ENCODE data around the gene STXBP1. TPM values are rescaled to one million over a fixed set of nuclear protein-coding genes. Genes with fewer than 3 reads are reported as not detected.
A peak's percentile ranks its signal among the peaks of the same experiment; 100 is the strongest.

The STXBP1 gene
- total and polyA plus RNA-seq, 2 of the 13 experiments (the other 11 are each of a cell fraction or from before 2014, with no cell fraction given), result 2.9 TPM

DNA sequence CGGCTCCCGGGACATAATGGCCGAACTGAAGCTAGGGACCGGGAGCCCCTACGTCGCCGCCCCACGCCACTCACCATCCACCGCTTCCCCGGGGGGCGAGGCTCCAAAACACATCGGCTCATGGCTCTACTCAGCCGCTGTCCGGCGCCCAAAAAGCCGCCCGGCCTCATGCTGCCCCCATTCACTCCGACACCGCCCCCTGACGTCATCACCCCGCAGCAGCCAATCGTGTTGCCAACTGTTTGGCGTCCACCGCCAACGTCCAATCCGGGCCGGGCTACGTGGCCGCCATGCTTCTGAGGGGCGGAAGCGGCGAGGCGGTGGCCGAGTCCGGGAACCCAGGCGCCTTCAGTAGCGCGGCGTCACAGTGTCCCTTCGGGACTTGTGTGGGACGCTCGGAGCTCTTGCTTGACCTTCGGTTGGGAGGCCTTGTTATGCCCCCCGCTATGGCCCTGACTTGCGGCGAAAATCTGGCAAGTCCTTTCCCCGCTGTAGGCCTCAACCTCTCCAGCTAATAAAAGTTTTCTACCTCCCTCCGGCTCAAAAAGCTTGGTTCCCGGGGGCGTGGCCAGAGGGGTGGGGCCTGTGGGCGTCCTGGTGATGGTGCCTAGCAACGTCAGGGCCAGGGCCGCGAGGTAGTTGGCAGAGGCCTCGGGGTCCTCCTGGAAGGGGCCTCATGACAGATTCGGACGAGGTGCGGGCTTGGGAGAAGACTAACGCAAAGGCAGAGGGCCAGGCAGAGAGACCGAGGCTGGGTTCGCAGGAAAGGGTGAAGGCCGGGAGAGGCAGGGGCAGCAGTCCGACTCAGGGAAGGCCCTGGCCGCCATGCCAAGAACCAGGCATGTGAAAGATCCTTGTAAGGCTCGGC lies 103.6 kb downstream of the STXBP1 start, which contains the start of the genes PTRH1 and TTC16 (continued):
- TF ChIP-seq ZNF629 (CRISPR knock-in tag; conservative IDR thresholded peaks at IDR 0.05) (no peak), SP140L (CRISPR knock-in tag; IDR thresholded peaks at IDR 0.05; ENCODE audit: borderline replicate concordance) (no peak), PHF8 (CRISPR knock-in tag; IDR thresholded peaks at IDR 0.05) (peak; percentile 49; the same call in 1 of the 2 replicates), HDAC2 (CRISPR knock-in tag; IDR thresholded peaks at IDR 0.05) (peak; percentile 59), ASH2L (IDR thresholded peaks at IDR 0.05; ENCODE audit: insufficient read length, low read depth, low read length) (no peak), ZBTB3 (CRISPR knock-in tag; IDR thresholded peaks at IDR 0.05; ENCODE audit: borderline replicate concordance, low read depth) (no peak), NCOA5 (CRISPR knock-in tag; IDR thresholded peaks at IDR 0.05) (no peak), SKI (IDR thresholded peaks at IDR 0.05; ENCODE audit: partially characterized antibody) (no peak), ZNF850 (CRISPR knock-in tag; conservative IDR thresholded peaks at IDR 0.05) (no peak), HOXA7 (CRISPR knock-in tag; IDR thresholded peaks at IDR 0.05) (no peak), ATF1 (CRISPR knock-in tag; IDR thresholded peaks at IDR 0.05) (peak; percentile 96), ZNF234 (CRISPR knock-in tag; conservative IDR thresholded peaks at IDR 0.05) (no peak), FOSL2 (CRISPR knock-in tag; IDR thresholded peaks at IDR 0.05) (peak; percentile 43; the same call in 1 of the 2 replicates), GLI4 (CRISPR knock-in tag; IDR thresholded peaks at IDR 0.05; ENCODE audit: borderline replicate concordance) (peak; percentile 46; the same call in 1 of the 2 replicates), ZBTB38 (CRISPR knock-in tag; IDR thresholded peaks at IDR 0.05) (0 out of 2 replicates have a peak, but pooled peaks have one; percentile 36), HIVEP1 (CRISPR knock-in tag; IDR thresholded peaks at IDR 0.05) (no peak), ZNF788 (CRISPR knock-in tag; IDR thresholded peaks at IDR 0.05; ENCODE audit: borderline replicate concordance) (peak; percentile 63; the same call in 1 of the 2 replicates), ZNF790 (CRISPR knock-in tag; IDR thresholded peaks at IDR 0.05; ENCODE audit: borderline replicate concordance) (no peak), ZZZ3 (CRISPR knock-in tag; IDR thresholded peaks at IDR 0.05; ENCODE audit: borderline replicate concordance) (no peak), ZNF615 (CRISPR knock-in tag; IDR thresholded peaks at IDR 0.05; ENCODE audit: borderline replicate concordance) (no peak), ATF7 (IDR thresholded peaks at IDR 0.05) (peak; percentile 98), ATF7 (CRISPR knock-in tag; IDR thresholded peaks at IDR 0.05) (peak; percentile 85; the same call in 1 of the 2 replicates)
- TF ChIP-seq, protein P1, sequence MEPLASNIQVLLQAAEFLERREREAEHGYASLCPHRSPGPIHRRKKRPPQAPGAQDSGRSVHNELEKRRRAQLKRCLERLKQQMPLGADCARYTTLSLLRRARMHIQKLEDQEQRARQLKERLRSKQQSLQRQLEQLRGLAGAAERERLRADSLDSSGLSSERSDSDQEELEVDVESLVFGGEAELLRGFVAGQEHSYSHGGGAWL (CRISPR knock-in tag; IDR thresholded peaks at IDR 0.05), result no peak
- TF ChIP-seq, protein P2, sequence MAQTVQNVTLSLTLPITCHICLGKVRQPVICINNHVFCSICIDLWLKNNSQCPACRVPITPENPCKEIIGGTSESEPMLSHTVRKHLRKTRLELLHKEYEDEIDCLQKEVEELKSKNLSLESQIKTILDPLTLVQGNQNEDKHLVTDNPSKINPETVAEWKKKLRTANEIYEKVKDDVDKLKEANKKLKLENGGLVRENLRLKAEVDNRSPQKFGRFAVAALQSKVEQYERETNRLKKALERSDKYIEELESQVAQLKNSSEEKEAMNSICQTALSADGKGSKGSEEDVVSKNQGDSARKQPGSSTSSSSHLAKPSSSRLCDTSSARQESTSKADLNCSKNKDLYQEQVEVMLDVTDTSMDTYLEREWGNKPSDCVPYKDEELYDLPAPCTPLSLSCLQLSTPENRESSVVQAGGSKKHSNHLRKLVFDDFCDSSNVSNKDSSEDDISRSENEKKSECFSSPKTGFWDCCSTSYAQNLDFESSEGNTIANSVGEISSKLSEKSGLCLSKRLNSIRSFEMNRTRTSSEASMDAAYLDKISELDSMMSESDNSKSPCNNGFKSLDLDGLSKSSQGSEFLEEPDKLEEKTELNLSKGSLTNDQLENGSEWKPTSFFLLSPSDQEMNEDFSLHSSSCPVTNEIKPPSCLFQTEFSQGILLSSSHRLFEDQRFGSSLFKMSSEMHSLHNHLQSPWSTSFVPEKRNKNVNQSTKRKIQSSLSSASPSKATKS (CRISPR knock-in tag; IDR thresholded peaks at IDR 0.05), result no peak
- TF ChIP-seq, protein P3, sequence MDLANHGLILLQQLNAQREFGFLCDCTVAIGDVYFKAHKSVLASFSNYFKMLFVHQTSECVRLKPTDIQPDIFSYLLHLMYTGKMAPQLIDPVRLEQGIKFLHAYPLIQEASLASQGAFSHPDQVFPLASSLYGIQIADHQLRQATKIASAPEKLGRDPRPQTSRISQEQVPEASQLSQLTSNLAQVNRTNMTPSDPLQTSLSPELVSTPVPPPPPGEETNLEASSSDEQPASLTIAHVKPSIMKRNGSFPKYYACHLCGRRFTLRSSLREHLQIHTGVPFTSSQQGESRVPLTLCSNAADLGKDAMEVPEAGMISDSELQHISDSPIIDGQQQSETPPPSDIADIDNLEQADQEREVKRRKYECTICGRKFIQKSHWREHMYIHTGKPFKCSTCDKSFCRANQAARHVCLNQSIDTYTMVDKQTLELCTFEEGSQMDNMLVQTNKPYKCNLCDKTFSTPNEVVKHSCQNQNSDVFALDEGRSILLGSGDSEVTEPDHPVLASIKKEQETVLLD (CRISPR knock-in tag; IDR thresholded peaks at IDR 0.05; ENCODE audit: low read depth), result no peak
- TF ChIP-seq, protein P4, sequence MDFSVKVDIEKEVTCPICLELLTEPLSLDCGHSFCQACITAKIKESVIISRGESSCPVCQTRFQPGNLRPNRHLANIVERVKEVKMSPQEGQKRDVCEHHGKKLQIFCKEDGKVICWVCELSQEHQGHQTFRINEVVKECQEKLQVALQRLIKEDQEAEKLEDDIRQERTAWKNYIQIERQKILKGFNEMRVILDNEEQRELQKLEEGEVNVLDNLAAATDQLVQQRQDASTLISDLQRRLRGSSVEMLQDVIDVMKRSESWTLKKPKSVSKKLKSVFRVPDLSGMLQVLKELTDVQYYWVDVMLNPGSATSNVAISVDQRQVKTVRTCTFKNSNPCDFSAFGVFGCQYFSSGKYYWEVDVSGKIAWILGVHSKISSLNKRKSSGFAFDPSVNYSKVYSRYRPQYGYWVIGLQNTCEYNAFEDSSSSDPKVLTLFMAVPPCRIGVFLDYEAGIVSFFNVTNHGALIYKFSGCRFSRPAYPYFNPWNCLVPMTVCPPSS (IDR thresholded peaks at IDR 0.05), result no peak

Data from HepG2 (cell line).